Fibroblast of skin of scalp (primary cell): Measurements from ENCODE around the gene TTC3.

Experiments used
- DNase-seq: peaks from one replicate; pipeline ENCODE4 v3.0.0-alpha.2; 2013

The TTC3 gene

GRCh38 chr21:37226041-37226920, 153.2 kb downstream of the TTC3 start:
- no peak for DNase-seq

- no peak for DNase-seq
Measured at GRCh38 chr21:37227071-37228002, 154.3 kb downstream of the TTC3 start.

GRCh38 chr21:37228003-37228400, 154.9 kb downstream of the TTC3 start:
- DNase-seq = no peak

- DNase-seq = no peak
Measured at GRCh38 chr21:37230632-37231248, 157.7 kb downstream of the TTC3 start.

- DNase-seq = no peak
Measured at GRCh38 chr21:37231249-37231645, 158.2 kb downstream of the TTC3 start.

- DNase-seq = no peak
Measured at GRCh38 chr21:37231671-37232070, 158.6 kb downstream of the TTC3 start.

- no peak for DNase-seq
Measured at GRCh38 chr21:37232274-37233018, 159.4 kb downstream of the TTC3 start.

GRCh38 chr21:37233551-37234146, 160.6 kb downstream of the TTC3 start:
- no peak for DNase-seq

- DNase-seq = no peak
Measured at GRCh38 chr21:37237346-37237745, 164.3 kb downstream of the TTC3 start.

GRCh38 chr21:37237764-37238163, 164.7 kb downstream of the TTC3 start:
- no peak for DNase-seq

- no peak for DNase-seq
Measured at GRCh38 chr21:37240978-37241377, 167.9 kb downstream of the TTC3 start.

- no peak for DNase-seq
Measured at GRCh38 chr21:37241426-37241825, 168.4 kb downstream of the TTC3 start.

GRCh38 chr21:37243961-37244360, 170.9 kb downstream of the TTC3 start:
- no peak for DNase-seq

- peak; percentile 33 for DNase-seq
Measured at GRCh38 chr21:37244501-37245095, 171.5 kb downstream of the TTC3 start.

GRCh38 chr21:37245151-37245550, 172.1 kb downstream of the TTC3 start:
- no peak for DNase-seq

- no peak for DNase-seq
Measured at GRCh38 chr21:37248298-37248697, 175.2 kb downstream of the TTC3 start.

GRCh38 chr21:37249112-37249904, 176.3 kb downstream of the TTC3 start:
- DNase-seq = peak; percentile 9

GRCh38 chr21:37251294-37251634, 178.2 kb downstream of the TTC3 start:
- DNase-seq = no peak
